Measurements from ENCODE around the gene ZNF382.

ZNF382 gene

DNA sequence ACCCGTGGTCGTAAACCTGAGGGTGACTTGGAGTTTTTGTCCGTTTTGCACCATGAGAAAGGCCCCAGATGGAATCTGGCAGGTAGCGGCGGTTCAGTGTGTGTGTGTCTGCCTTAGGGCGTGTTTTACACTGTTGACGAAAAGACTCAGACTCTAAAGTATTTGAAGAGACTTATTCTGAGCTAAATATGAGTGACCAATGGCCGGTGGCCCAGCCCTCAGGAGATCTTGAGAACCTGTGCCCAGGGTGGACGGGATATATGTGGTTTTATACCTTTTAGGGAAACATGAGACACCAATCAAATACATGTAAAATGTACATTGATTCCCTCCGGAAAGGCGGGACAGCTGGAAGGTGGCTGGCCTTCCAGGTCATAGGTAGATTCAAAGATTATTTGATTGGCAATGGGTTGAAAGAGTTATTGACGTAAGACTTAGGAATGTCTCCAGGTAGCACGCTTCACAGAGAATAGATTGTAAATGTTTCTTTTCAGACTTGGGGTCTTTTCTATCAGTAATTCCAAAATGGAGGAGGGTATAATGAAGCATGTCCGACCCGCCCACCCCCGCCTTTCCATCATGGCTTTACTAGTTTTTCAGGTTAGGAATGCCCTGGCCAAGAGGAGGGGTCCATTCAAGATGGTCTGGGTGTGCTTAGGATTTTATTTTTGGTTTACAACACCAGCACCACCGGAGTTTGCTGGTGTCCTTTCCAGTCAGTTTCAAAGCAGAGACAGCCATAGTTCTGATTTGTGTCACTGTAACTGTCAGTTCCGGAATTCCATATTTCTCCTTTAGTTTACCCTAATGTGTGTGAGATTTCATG is 31.0 kb upstream of the ZNF382 start:
- TF ChIP-seq, protein P1, sequence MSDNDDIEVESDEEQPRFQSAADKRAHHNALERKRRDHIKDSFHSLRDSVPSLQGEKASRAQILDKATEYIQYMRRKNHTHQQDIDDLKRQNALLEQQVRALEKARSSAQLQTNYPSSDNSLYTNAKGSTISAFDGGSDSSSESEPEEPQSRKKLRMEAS (IDR thresholded peaks at IDR 0.05): no peak
- TF ChIP-seq TCF12 (IDR thresholded peaks at IDR 0.05; ENCODE audit: low read depth) (no peak), TAF1 (IDR thresholded peaks at IDR 0.05; ENCODE audit: low read depth) (no peak), ZBTB7A (IDR thresholded peaks at IDR 0.05; ENCODE audit: low read depth) (no peak), TEAD4 (IDR thresholded peaks at IDR 0.05) (no peak), RAD21 (IDR thresholded peaks at IDR 0.05; ENCODE audit: low read depth) (no peak), CREB1 (IDR thresholded peaks at IDR 0.05; ENCODE audit: low read depth) (no peak), EGR1 (IDR thresholded peaks at IDR 0.05) (no peak), NFIC (IDR thresholded peaks at IDR 0.05) (no peak)

DNA sequence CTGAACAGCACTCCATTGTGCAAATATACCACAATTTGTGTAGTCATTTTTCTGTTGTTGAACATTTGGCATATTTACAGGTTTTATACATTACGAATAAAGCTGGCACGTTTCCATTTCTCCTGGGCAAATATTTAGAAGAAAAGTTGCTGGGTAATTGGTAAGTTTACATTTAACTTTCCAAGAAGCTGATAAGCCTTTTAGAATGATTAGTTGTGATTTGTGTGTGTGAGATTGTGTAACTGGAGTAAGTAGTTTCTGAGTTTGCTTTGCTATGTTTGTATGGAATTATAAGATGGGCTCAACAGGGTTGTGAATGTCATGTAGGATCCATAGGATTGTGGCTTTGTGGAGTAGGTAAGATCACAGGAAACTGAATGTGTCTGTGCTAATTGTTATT is 30.4 kb upstream of the ZNF382 start:
- no peak for TF ChIP-seq TCF12 (IDR thresholded peaks at IDR 0.05; ENCODE audit: low read depth)
- TF ChIP-seq, protein P1 (IDR thresholded peaks at IDR 0.05): no peak
- TF ChIP-seq, protein P2, sequence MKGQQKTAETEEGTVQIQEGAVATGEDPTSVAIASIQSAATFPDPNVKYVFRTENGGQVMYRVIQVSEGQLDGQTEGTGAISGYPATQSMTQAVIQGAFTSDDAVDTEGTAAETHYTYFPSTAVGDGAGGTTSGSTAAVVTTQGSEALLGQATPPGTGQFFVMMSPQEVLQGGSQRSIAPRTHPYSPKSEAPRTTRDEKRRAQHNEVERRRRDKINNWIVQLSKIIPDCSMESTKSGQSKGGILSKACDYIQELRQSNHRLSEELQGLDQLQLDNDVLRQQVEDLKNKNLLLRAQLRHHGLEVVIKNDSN (IDR thresholded peaks at IDR 0.05): no peak
- no peak for TF ChIP-seq RAD21 (IDR thresholded peaks at IDR 0.05; ENCODE audit: low read depth)
- no peak for TF ChIP-seq EGR1 (IDR thresholded peaks at IDR 0.05)
- TF ChIP-seq TAF1 (IDR thresholded peaks at IDR 0.05; ENCODE audit: low read depth): no peak
- TF ChIP-seq EP300 (IDR thresholded peaks at IDR 0.05; ENCODE audit: borderline replicate concordance): no peak
- TF ChIP-seq FOXM1 (IDR thresholded peaks at IDR 0.05; ENCODE audit: borderline replicate concordance, low read depth): no peak
- TF ChIP-seq TEAD4 (IDR thresholded peaks at IDR 0.05): no peak
- TF ChIP-seq, protein P3, sequence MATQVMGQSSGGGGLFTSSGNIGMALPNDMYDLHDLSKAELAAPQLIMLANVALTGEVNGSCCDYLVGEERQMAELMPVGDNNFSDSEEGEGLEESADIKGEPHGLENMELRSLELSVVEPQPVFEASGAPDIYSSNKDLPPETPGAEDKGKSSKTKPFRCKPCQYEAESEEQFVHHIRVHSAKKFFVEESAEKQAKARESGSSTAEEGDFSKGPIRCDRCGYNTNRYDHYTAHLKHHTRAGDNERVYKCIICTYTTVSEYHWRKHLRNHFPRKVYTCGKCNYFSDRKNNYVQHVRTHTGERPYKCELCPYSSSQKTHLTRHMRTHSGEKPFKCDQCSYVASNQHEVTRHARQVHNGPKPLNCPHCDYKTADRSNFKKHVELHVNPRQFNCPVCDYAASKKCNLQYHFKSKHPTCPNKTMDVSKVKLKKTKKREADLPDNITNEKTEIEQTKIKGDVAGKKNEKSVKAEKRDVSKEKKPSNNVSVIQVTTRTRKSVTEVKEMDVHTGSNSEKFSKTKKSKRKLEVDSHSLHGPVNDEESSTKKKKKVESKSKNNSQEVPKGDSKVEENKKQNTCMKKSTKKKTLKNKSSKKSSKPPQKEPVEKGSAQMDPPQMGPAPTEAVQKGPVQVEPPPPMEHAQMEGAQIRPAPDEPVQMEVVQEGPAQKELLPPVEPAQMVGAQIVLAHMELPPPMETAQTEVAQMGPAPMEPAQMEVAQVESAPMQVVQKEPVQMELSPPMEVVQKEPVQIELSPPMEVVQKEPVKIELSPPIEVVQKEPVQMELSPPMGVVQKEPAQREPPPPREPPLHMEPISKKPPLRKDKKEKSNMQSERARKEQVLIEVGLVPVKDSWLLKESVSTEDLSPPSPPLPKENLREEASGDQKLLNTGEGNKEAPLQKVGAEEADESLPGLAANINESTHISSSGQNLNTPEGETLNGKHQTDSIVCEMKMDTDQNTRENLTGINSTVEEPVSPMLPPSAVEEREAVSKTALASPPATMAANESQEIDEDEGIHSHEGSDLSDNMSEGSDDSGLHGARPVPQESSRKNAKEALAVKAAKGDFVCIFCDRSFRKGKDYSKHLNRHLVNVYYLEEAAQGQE (IDR thresholded peaks at IDR 0.05; ENCODE audit: low read depth): no peak
- TF ChIP-seq CREB1 (IDR thresholded peaks at IDR 0.05; ENCODE audit: low read depth): no peak
- TF ChIP-seq CEBPB (IDR thresholded peaks at IDR 0.05): no peak
- TF ChIP-seq NFIC (IDR thresholded peaks at IDR 0.05): no peak
- TF ChIP-seq ZBTB7A (IDR thresholded peaks at IDR 0.05; ENCODE audit: low read depth): no peak
- no peak for TF ChIP-seq YY1 (IDR thresholded peaks at IDR 0.05; ENCODE audit: low read depth)

DNA sequence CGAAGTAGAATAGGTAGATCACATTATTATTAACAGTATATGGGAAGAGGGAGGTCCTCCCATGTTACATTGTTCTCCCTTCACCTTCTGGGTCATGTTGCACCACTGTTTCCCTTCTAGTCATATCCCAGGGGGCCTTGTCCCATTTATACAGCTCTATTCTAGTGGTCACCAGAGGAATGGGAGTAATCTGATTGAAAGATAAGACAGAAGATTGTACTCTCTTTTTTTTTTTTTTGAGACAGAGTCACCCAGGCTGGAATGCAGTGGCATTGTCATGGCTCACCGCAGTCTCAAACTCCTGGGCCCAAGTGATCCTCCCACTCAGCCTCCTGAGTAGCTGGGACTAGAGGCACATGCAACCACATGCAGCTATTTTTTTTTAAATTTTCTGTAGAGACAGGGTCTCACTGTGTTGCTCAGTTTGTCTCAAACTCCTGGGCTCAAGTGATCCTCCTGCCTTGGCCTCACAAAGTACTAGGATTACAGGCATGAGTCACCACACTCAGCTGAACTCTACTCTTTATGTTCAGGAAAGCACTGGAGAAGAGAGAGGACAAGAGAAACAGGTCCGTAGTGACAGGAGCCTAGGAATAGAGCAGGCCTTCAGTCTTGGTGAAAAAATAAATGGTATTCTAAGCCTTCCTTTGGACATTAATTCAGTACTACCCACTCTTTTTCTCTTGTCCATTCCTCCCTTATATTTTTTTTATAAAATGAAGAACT is 27.7 kb upstream of the ZNF382 start:
- TF ChIP-seq, protein P1 (IDR thresholded peaks at IDR 0.05): no peak
- no peak for TF ChIP-seq EP300 (IDR thresholded peaks at IDR 0.05; ENCODE audit: borderline replicate concordance)
- no peak for TF ChIP-seq CEBPB (IDR thresholded peaks at IDR 0.05)
- no peak for TF ChIP-seq ZBTB7A (IDR thresholded peaks at IDR 0.05; ENCODE audit: low read depth)
- no peak for TF ChIP-seq TEAD4 (IDR thresholded peaks at IDR 0.05)
- no peak for TF ChIP-seq CREB1 (IDR thresholded peaks at IDR 0.05; ENCODE audit: low read depth)

DNA sequence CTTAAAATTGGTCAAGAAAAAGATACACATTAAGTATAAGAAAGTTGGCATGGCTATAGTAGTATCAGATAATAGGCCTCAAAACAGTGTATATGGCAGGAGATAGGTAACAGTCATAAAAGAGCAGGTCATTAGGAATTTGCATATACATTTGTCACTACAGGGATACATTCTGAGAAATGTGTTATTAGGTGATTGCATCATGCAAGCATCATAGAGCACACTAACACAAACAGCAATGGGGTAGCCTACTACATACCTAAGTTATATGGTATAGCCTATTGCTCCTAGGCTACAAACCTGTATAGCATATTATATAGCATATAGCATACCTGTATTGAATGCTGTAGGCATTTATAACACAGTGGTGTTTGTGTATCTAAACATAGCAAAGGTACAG is 25.9 kb upstream of the ZNF382 start:
- TF ChIP-seq, protein P1 (IDR thresholded peaks at IDR 0.05): no peak
- TF ChIP-seq CEBPB (IDR thresholded peaks at IDR 0.05): no peak
- no peak for TF ChIP-seq YY1 (IDR thresholded peaks at IDR 0.05; ENCODE audit: low read depth)
- no peak for TF ChIP-seq NFIC (IDR thresholded peaks at IDR 0.05)
- TF ChIP-seq, protein P3 (IDR thresholded peaks at IDR 0.05; ENCODE audit: low read depth): no peak
- TF ChIP-seq EP300 (IDR thresholded peaks at IDR 0.05; ENCODE audit: borderline replicate concordance): no peak
- no peak for TF ChIP-seq RAD21 (IDR thresholded peaks at IDR 0.05; ENCODE audit: low read depth)
- no peak for TF ChIP-seq EGR1 (IDR thresholded peaks at IDR 0.05)
- no peak for TF ChIP-seq ZBTB7A (IDR thresholded peaks at IDR 0.05; ENCODE audit: low read depth)
- no peak for TF ChIP-seq TCF12 (IDR thresholded peaks at IDR 0.05; ENCODE audit: low read depth)
- TF ChIP-seq TEAD4 (IDR thresholded peaks at IDR 0.05): no peak
- TF ChIP-seq, protein P2 (IDR thresholded peaks at IDR 0.05): no peak
- no peak for TF ChIP-seq TAF1 (IDR thresholded peaks at IDR 0.05; ENCODE audit: low read depth)
- TF ChIP-seq FOXM1 (IDR thresholded peaks at IDR 0.05; ENCODE audit: borderline replicate concordance, low read depth): no peak
- no peak for TF ChIP-seq CREB1 (IDR thresholded peaks at IDR 0.05; ENCODE audit: low read depth)
